K562 (cell line): ENCODE measurements around the gene PBX1. TPM values are rescaled to one million over a fixed set of nuclear protein-coding genes. Genes with fewer than 3 reads are reported as not detected.

Source experiments
- ATAC-seq: fragments of 200-7000 bp; cut with Tn5 transposase; 3 replicates; pipeline ENCODE4 v1.9.1; 2020; ENCODE audit warnings: moderate library complexity
- BruUV-seq: library from RNA; stranded (reverse); fragments of 400-500 nt; replicated peaks from 2 replicates; lab custom pipeline; 2021; lab: Mats Ljungman, UMichigan
- CTCF ChIA-PET: fragments of 300-600 bp; formaldehyde crosslinking; extraction: SDS; loops from one replicate; lab custom pipeline; 2021; ENCODE audit warnings: low intra/inter-chr PET ratio; lab: Yijun Ruan, JAX
- POLR2A ChIA-PET: fragments of 300-600, 350-650 bp; sonication (Branson Sonifier 250); formaldehyde crosslinking; extraction: SDS; loops from one replicate; lab custom pipeline; 2021; ENCODE audit warnings: antibody characterized with exemption, inconsistent platforms; lab: Yijun Ruan, JAX
- DNase-seq, 4 experiments: peaks; one replicate each; pipeline versions ENCODE4 v3.0.0 to v3.0.0-alpha.2; 2011 to 2018; ENCODE audit warnings: low spot score in 3 of 4, mixed read lengths in 3 of 4; ENCODE audit errors: extremely low read depth in 1 of 4
- FAIRE-seq: peaks from 2 replicates; lab custom pipeline; 2011; peaks lifted over from hg19 to GRCh38; lab: Jason Lieb, UNC
- H2AFZ ChIP-seq: 2 replicates; pipeline ENCODE4 v1.6.0; 2011; ENCODE audit warnings: low read depth, low read length, control low read depth, inconsistent platforms
- H3K27ac ChIP-seq: fragments of 200-600 bp; 3 replicates; pipeline ENCODE4 v1.8.0; 2011; ENCODE audit warnings: low read depth, mild to moderate bottlenecking, control low read depth, inconsistent platforms, low read length, moderate library complexity, mixed read lengths; ENCODE audit errors: extremely low read depth
- H3K27me3 ChIP-seq, 2 experiments: fragments of 300-600 bp in 1 of 2; 2 replicates in 1 of 2; 3 replicates in 1 of 2; pipeline versions ENCODE4 v1.6.0 to v1.8.0; 2011; ENCODE audit warnings: inconsistent platforms in 2 of 2, low read length in 2 of 2, mild to moderate bottlenecking in 1 of 2, mixed read lengths in 1 of 2, moderate library complexity in 1 of 2; ENCODE audit not compliant: control insufficient read depth in 2 of 2, insufficient read depth in 2 of 2
- H3K36me3 ChIP-seq: fragments of 300-600 bp; 3 replicates; pipeline ENCODE4 v1.8.0; 2011; ENCODE audit warnings: mild to moderate bottlenecking, low read length, inconsistent platforms; ENCODE audit not compliant: control insufficient read depth, insufficient read depth
- H3K4me1 ChIP-seq, 2 experiments: fragments of 200-600 bp in 1 of 2; replicated peaks in 1 of 2; 2 replicates in 1 of 2; 3 replicates in 1 of 2; pipeline versions ENCODE4 v1.5.1 to v1.8.0; 2011; ENCODE audit warnings: inconsistent platforms in 2 of 2, low read length in 2 of 2, mild to moderate bottlenecking in 1 of 2, mixed read lengths in 1 of 2, moderate library complexity in 1 of 2; ENCODE audit not compliant: control insufficient read depth in 2 of 2, insufficient read depth in 2 of 2
- H3K4me2 ChIP-seq: 2 replicates; pipeline ENCODE4 v1.6.1; 2011; ENCODE audit warnings: low read length, control low read depth, inconsistent platforms, mixed read lengths; ENCODE audit not compliant: insufficient read depth
- H3K4me3 ChIP-seq: fragments of 200-600 bp; sonication (generic), shearing (Covaris generic); 2 replicates; pipeline ENCODE4 v1.5.1; 2016; ENCODE audit warnings: control low read depth, inconsistent platforms
- H3K79me2 ChIP-seq: fragments of 200-600 bp; 3 replicates; pipeline ENCODE4 v1.8.0; 2011; ENCODE audit warnings: low read length, inconsistent platforms; ENCODE audit not compliant: control insufficient read depth, insufficient read depth
- H3K9ac ChIP-seq, 2 experiments: 2 replicates each; pipeline versions ENCODE4 v1.6.0 to v1.6.1; 2011; ENCODE audit warnings: low read depth in 2 of 2, low read length in 2 of 2, control low read depth in 1 of 2, inconsistent platforms in 1 of 2, mild to moderate bottlenecking in 1 of 2, mixed read lengths in 1 of 2; ENCODE audit not compliant: insufficient read depth in 1 of 2
- H3K9me1 ChIP-seq: one replicate; pipeline ENCODE4 v1.6.0; 2011; ENCODE audit warnings: inconsistent platforms, mild to moderate bottlenecking, low read length, moderate library complexity; ENCODE audit not compliant: control insufficient read depth, insufficient read depth
- H3K9me3 ChIP-seq: replicated peaks from 2 replicates; pipeline ENCODE4 v1.5.1; 2011; ENCODE audit warnings: low read depth, low read length, inconsistent platforms; ENCODE audit not compliant: control insufficient read depth, insufficient read depth
- H4K20me1 ChIP-seq: replicated peaks from 2 replicates; pipeline ENCODE4 v1.6.1; 2011; ENCODE audit warnings: low read length, inconsistent platforms, mixed read lengths; ENCODE audit not compliant: control insufficient read depth, insufficient read depth
- C11orf30 ChIP-seq: fragments of 450-650 bp; IDR thresholded peaks from 2 replicates; pipeline ENCODE4 v1.6.1; 2016; ENCODE audit warnings: low read depth, mild to moderate bottlenecking
- KAT7 ChIP-seq: sonication (generic); formaldehyde crosslinking; IDR thresholded peaks from 2 replicates; pipeline ENCODE4 v1.8.0; 2022; ENCODE audit warnings: missing genetic modification reagents, mild to moderate bottlenecking, borderline replicate concordance
- MAFF ChIP-seq: IDR thresholded peaks from 2 replicates; pipeline ENCODE4 v1.6.1; 2012; ENCODE audit warnings: low read length, improper control_type of control experiment
- MAFG ChIP-seq: fragments of 450-650 bp; conservative IDR thresholded peaks from 2 replicates; pipeline ENCODE4 v1.6.1; 2016; ENCODE audit warnings: missing genetic modification characterization, missing compliant biosample characterization
- MAFK ChIP-seq: IDR thresholded peaks from 2 replicates; pipeline ENCODE4 v1.6.1; 2011; ENCODE audit warnings: low read length, improper control_type of control experiment
- MCM2 ChIP-seq: fragments of 450-650 bp; IDR thresholded peaks from 2 replicates; pipeline ENCODE4 v1.6.1; 2017; ENCODE audit warnings: low read depth, mild to moderate bottlenecking
- PTBP1 ChIP-seq: fragments of 200-400 bp; formaldehyde crosslinking; IDR thresholded peaks from 2 replicates; pipeline ENCODE4 v1.6.1; 2017; ENCODE audit warnings: low read depth, low read length
- PTRF ChIP-seq: fragments of 450-650 bp; IDR thresholded peaks from 2 replicates; pipeline ENCODE4 v1.6.1; 2016; ENCODE audit warnings: mild to moderate bottlenecking, missing genetic modification characterization, missing compliant biosample characterization
- RBM15 ChIP-seq: fragments of 200-400 bp; formaldehyde crosslinking; IDR thresholded peaks from 2 replicates; pipeline ENCODE4 v1.6.1; 2018; ENCODE audit warnings: mild to moderate bottlenecking, low read length, moderate library complexity; ENCODE audit not compliant: insufficient read depth
- SNAPC5 ChIP-seq: fragments of 250-450 bp; sonication (Bioruptor Pico); IDR thresholded peaks from 2 replicates; pipeline ENCODE4 v1.8.0; 2021; ENCODE audit warnings: moderate library complexity, mild to moderate bottlenecking, inconsistent platforms
- STAT5B ChIP-seq: fragments of 250-450 bp; sonication (Bioruptor Pico); IDR thresholded peaks from 2 replicates; pipeline ENCODE4 v1.8.0; 2021; ENCODE audit warnings: mild to moderate bottlenecking, inconsistent platforms
- WHSC1 ChIP-seq: IDR thresholded peaks from one replicate; pipeline ENCODE4 v1.6.1; 2012; ENCODE audit warnings: low read length, control low read depth, inconsistent platforms
- ZFP36 ChIP-seq: fragments of 150-350 bp; IDR thresholded peaks from 2 replicates; pipeline ENCODE4 v1.6.1; 2018; ENCODE audit warnings: low read length, low read depth; ENCODE audit not compliant: partially characterized antibody
- ZNF316 ChIP-seq: fragments of 450-650 bp; IDR thresholded peaks from 2 replicates; pipeline ENCODE4 v1.6.1; 2016
- ZNF41 ChIP-seq: fragments of 250-450 bp; sonication (Bioruptor Pico); conservative IDR thresholded peaks from 2 replicates; pipeline ENCODE4 v1.4.0; 2020; ENCODE audit warnings: mild to moderate bottlenecking
- WGBS: fragments of 100-300 bp; shearing (Covaris generic); methylation state at CpG from one replicate; pipeline ENCODE4 v1.1.6; 2016; ENCODE audit warnings: low coverage, mixed read lengths; ENCODE audit not compliant: insufficient coverage; ENCODE audit errors: missing lambda C conversion rate; 5-methylcytosine and 5-hydroxymethylcytosine counted together
- in situ Hi-C: fragments of 300-500 bp; cut with MboI; formaldehyde crosslinking; loops from 4 replicates; pipeline ENCODE4 v1.15.0; 2018; ENCODE audit warnings: inconsistent platforms, mixed read lengths
- intact Hi-C: fragments of 100-400 bp; cut with micrococcal nuclease; formaldehyde crosslinking; loops from 2 replicates; pipeline ENCODE4 v1.14.2; 2022
- polyA plus RNA-seq, 8 experiments: library from polyadenylated mRNA; depleted of rRNA in 4 of 8; stranded (reverse) in 5 of 8; unstranded in 3 of 8; fragments of >200 nt; fragmentation: Nextera tagmentation in 2 of 8; fragmentation: Illumina TruSeq in 1 of 8; extraction: Ambion mirVana in 2 of 8; extraction: Trizol in 1 of 8; gene quantifications; 2 replicates each; pipeline versions ENCODE4 v1.2.1 to v1.2.3, GENCODE V29; 2011 to 2014; ENCODE audit warnings: inconsistent platforms in 1 of 8, missing spikeins in 1 of 8
- total RNA-seq, 7 experiments: library from RNA; depleted of rRNA in 6 of 7; stranded (reverse); fragments of >200 nt in 6 of 7; fragmentation: Illumina TruSeq in 2 of 7; extraction: Trizol in 2 of 7; gene quantifications; 2 replicates each; pipeline versions ENCODE4 v1.2.1 to v1.2.3, GENCODE V29; 2011 to 2021; ENCODE audit warnings: low replicate concordance in 1 of 7
- TF ChIP-seq, protein P1 (sequence below), 2 experiments: fragments of 450-650 bp; IDR thresholded peaks; 2 replicates each; pipeline ENCODE4 v1.6.1; 2016

PBX1 gene
- total and polyA plus RNA-seq, 9 of the 15 experiments (the other 6 are each of a cell fraction or from before 2014, with no cell fraction given): 0.03 to 0.62 (median 0.17) TPM

DNA sequence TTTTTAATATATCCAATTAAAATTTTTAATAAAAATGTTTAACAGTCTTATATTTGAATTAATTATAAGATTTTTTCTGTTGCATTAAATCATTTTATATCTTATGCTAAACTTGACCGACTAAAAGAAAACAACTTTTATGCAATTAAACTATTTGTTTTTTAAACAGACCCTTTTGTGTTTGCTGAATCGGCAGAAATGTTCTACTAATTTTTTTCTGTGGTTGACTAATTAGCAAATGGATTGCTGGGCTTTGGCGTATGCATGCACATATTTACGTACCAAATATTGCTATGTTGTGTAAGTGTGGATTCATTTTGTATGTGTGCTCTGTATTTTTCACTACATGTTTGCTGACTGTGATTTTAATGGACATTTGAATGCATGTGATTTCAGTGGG, 174.8 kb downstream of the PBX1 start:
- Histone ChIP-seq H3K27me3 (no peaks in the 10 kb centered on the region), H3K4me1 (peaks cover 5 to 11% of the 10 kb centered on the region in 2 experiments; a peak in 4 of 5 replicates), H3K4me2 (no peak overlapping the region), H3K27ac (no peak overlapping the region), H3K36me3 (no peaks in the 10 kb centered on the region), H3K9ac (no peak overlapping the region), H3K4me3 (no peak overlapping the region), H3K9me1 (no peaks in the 10 kb centered on the region), H3K9me3 (no peaks in the 10 kb centered on the region), H2AFZ (no peak overlapping the region), H3K79me2 (no peaks in the 10 kb centered on the region), H4K20me1 (no peaks in the 10 kb centered on the region)
- no TSS peak for BruUV-seq
- FAIRE-seq: no peak
- DNase-seq: no peak
- in situ Hi-C loops (no loop called here), intact Hi-C loops (loop anchor here (2.0 kb wide), 1 partner anchor 21 kb away; no protein-coding TSS in a partner anchor)
- 20% methylated on average over 4 of the region's 4 CpGs for WGBS
- TF ChIP-seq C11orf30 (peak; percentile 75), STAT5B (no peak), WHSC1 (no peak), KAT7 (no peak), PTBP1 (no peak), RBM15 (no peak), PTRF (tag) (no peak), MAFG (tag) (peak; percentile 64), ZNF316 (peak; percentile 83), MAFK (peak; percentile 63; the same call in 1 of the 2 replicates), SNAPC5 (no peak), ZFP36 (no peak), ZNF41 (CRISPR knock-in tag) (no peak), MCM2 (no peak), MAFF (peak; percentile 73)
- TF ChIP-seq, protein P1, sequence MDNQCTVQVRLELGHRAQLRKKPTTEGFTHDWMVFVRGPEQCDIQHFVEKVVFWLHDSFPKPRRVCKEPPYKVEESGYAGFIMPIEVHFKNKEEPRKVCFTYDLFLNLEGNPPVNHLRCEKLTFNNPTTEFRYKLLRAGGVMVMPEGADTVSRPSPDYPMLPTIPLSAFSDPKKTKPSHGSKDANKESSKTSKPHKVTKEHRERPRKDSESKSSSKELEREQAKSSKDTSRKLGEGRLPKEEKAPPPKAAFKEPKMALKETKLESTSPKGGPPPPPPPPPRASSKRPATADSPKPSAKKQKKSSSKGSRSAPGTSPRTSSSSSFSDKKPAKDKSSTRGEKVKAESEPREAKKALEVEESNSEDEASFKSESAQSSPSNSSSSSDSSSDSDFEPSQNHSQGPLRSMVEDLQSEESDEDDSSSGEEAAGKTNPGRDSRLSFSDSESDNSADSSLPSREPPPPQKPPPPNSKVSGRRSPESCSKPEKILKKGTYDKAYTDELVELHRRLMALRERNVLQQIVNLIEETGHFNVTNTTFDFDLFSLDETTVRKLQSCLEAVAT (IDR thresholded peaks at IDR 0.05): no peak
- ChIA-PET CTCF (no interaction called here), POLR2A (no interaction called here)
- no peak for ATAC-seq
